PC-3 (cell line): ENCODE measurements around the gene NDUFV3.

Source experiments
- EZH2 ChIP-seq: fragments of 300-600 bp; sonication (generic); IDR thresholded peaks from one replicate; pipeline ENCODE4 v1.6.1; 2017; ENCODE audit warnings: antibody characterized with exemption, mild to moderate bottlenecking, low read length; ENCODE audit not compliant: unreplicated experiment
- TF ChIP-seq, protein P1 (sequence below): fragments of 300-600 bp; sonication (generic); conservative IDR thresholded peaks from 2 replicates; pipeline ENCODE4 v1.5.1; 2017; ENCODE audit warnings: antibody characterized with exemption, low read depth, mild to moderate bottlenecking, low read length

GRCh38 chr21:42880352-42880751, 12.8 kb upstream of the NDUFV3 start:
- TF ChIP-seq, protein P1, sequence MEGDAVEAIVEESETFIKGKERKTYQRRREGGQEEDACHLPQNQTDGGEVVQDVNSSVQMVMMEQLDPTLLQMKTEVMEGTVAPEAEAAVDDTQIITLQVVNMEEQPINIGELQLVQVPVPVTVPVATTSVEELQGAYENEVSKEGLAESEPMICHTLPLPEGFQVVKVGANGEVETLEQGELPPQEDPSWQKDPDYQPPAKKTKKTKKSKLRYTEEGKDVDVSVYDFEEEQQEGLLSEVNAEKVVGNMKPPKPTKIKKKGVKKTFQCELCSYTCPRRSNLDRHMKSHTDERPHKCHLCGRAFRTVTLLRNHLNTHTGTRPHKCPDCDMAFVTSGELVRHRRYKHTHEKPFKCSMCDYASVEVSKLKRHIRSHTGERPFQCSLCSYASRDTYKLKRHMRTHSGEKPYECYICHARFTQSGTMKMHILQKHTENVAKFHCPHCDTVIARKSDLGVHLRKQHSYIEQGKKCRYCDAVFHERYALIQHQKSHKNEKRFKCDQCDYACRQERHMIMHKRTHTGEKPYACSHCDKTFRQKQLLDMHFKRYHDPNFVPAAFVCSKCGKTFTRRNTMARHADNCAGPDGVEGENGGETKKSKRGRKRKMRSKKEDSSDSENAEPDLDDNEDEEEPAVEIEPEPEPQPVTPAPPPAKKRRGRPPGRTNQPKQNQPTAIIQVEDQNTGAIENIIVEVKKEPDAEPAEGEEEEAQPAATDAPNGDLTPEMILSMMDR: no peak
- no peak for TF ChIP-seq EZH2
